ENCODE data around the gene HECW1. TPM values are rescaled to one million over a fixed set of nuclear protein-coding genes. Genes with fewer than 3 reads are reported as not detected.

The HECW1 gene
- total and polyA plus RNA-seq, 10 of the 15 experiments (the other 5 are each of a cell fraction or from before 2014, with no cell fraction given) = under 0.01 to 0.31 (median 0.04) TPM; not detected in 3

GRCh38 chr7:43609097-43609496, 496.6 kb downstream of the HECW1 start (continued):
- TF ChIP-seq, protein P1, sequence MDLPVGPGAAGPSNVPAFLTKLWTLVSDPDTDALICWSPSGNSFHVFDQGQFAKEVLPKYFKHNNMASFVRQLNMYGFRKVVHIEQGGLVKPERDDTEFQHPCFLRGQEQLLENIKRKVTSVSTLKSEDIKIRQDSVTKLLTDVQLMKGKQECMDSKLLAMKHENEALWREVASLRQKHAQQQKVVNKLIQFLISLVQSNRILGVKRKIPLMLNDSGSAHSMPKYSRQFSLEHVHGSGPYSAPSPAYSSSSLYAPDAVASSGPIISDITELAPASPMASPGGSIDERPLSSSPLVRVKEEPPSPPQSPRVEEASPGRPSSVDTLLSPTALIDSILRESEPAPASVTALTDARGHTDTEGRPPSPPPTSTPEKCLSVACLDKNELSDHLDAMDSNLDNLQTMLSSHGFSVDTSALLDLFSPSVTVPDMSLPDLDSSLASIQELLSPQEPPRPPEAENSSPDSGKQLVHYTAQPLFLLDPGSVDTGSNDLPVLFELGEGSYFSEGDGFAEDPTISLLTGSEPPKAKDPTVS (IDR thresholded peaks at IDR 0.05; ENCODE audit: low read depth, low read length) = no peak
- TF ChIP-seq HDAC2 (IDR thresholded peaks at IDR 0.05) = no peak
- TF ChIP-seq YBX1 (IDR thresholded peaks at IDR 0.05) = no peak
- TF ChIP-seq BHLHE40 (IDR thresholded peaks at IDR 0.05; ENCODE audit: borderline replicate concordance in 1 of 2, low read depth in 2 of 2, low read length in 1 of 2) = no peak
- TF ChIP-seq KLF5 (IDR thresholded peaks at IDR 0.05; ENCODE audit: partially characterized antibody) = no peak

DNA sequence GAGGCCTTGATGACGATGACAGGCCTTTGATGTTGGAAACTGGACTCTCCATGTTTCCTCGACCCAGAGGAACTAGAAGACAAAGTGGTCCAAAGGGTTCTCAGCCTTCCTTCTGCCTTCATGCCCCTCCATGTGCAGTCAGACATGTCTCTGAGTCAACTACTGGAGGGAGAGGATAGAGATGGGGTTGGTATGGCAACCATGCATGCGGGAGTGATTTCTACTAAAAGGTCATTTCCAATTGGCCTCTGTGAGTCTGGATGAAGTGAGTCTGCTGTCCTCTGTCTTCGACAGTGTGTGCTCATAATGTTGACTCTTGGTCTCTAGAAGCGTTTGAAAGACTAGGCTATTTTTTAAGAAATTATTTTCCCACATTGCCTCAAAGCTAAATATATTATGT, 499.7 kb downstream of the HECW1 start:
- Histone ChIP-seq H3K36me3 (ENCODE audit: control insufficient read depth in 2 of 2, insufficient read depth in 2 of 2, low read length in 1 of 2) (peaks cover 20 to 48% of the 10 kb centered on the region in 2 experiments), H3K27me3 (replicated peaks in 1 of 2; ENCODE audit: control insufficient read depth in 2 of 2, insufficient read depth in 2 of 2, low read length in 1 of 2) (no peaks in the 10 kb centered on the region), H3K27ac (ENCODE audit: control insufficient read depth, insufficient read depth) (no peak overlapping the region), H3K4me1 (ENCODE audit: control insufficient read depth, insufficient read depth, low read length) (peaks cover 11% of the 10 kb centered on the region), H3K4me3 (no peak overlapping the region), H3K9me3 (replicated peaks; ENCODE audit: control insufficient read depth, insufficient read depth, low read length) (no peaks in the 10 kb centered on the region), H3K4me2 (ENCODE audit: control insufficient read depth, insufficient read depth) (peak overlapping the region; percentile 51), H3K79me2 (ENCODE audit: control insufficient read depth, insufficient read depth, low read length) (peaks cover 53% of the 10 kb centered on the region), H3K9ac (ENCODE audit: control insufficient read depth, insufficient read depth, low read length) (no peak overlapping the region), H4K20me1 (ENCODE audit: control insufficient read depth, insufficient read depth) (0 out of 2 replicates have a peak, but pooled peaks cover 6% of the 10 kb centered on the region), H2AFZ (ENCODE audit: control insufficient read depth, low read depth, low read length) (no peak overlapping the region)
- DNase-seq (ENCODE audit: low read depth, low spot score) = no peak
- POLR2A ChIA-PET = interaction anchor here (1.3 kb wide), 1 partner anchor 10 kb away, joined by 5 read pairs; no protein-coding TSS in a partner anchor
- FAIRE-seq = no peak
- in situ Hi-C loops (cut with MboI) (no loop called here), intact Hi-C loops (cut with micrococcal nuclease; ENCODE audit: unreplicated experiment) (no loop called here)
- CTCF ChIA-PET = interaction anchor here (1.2 to 5.4 kb wide), 4 partner anchors 8 to 88 kb away, joined by 3 to 34 read pairs (median 10); partner anchors contain the start of gene STK17A
- BruUV-seq (replicated peaks) = no TSS peak
- 27% methylated on average over 5 of the region's 5 CpGs for WGBS (ENCODE audit: insufficient coverage, insufficient replicate concordance, low lambda C conversion rate, missing lambda C conversion rate)
- SMC1A ChIA-PET (ENCODE audit: uncharacterized antibody, unreplicated experiment) = interaction anchor here (0.9 to 1.7 kb wide), 8 partner anchors 12 to 88 kb away, joined by 3 to 6 read pairs (median 4); no protein-coding TSS in a partner anchor
- RAD21 ChIA-PET (ENCODE audit: unreplicated experiment) = interaction anchor here (1.0 to 1.4 kb wide), 3 partner anchors 22 to 88 kb away, joined by 3 to 4 read pairs (median 3); no protein-coding TSS in a partner anchor
- ATAC-seq = no peak; the same call in 1 of the 3 replicates
- TF ChIP-seq STAT3 (IDR thresholded peaks at IDR 0.05; ENCODE audit: low read depth, low read length) = no peak
- TF ChIP-seq ZNF274 (IDR thresholded peaks at IDR 0.05; ENCODE audit: insufficient read depth, insufficient read length) = no peak
- TF ChIP-seq ZNF384 (IDR thresholded peaks at IDR 0.05; ENCODE audit: borderline replicate concordance, low read depth, low read length) = no peak
- TF ChIP-seq CTCF (IDR thresholded peaks at IDR 0.05 in 2 of 3, conservative IDR thresholded peaks at IDR 0.05 in 1 of 3; ENCODE audit: control insufficient read depth in 2 of 3, extremely low read depth in 1 of 3, insufficient read depth in 1 of 3, low read depth in 3 of 3, low read length in 3 of 3) = no peak
- no peak for TF ChIP-seq HDAC6 (IDR thresholded peaks at IDR 0.05; ENCODE audit: unreplicated experiment)
- TF ChIP-seq TAF1 (IDR thresholded peaks at IDR 0.05; ENCODE audit: borderline replicate concordance, low read depth, low read length) = no peak
- TF ChIP-seq POLR2AphosphoS5 (IDR thresholded peaks at IDR 0.05; ENCODE audit: low read length) = no peak
- no peak for TF ChIP-seq JUND (IDR thresholded peaks at IDR 0.05; ENCODE audit: low read depth, low read length)
- no peak for TF ChIP-seq CBFB (IDR thresholded peaks at IDR 0.05; ENCODE audit: low read depth)
- no peak for TF ChIP-seq ATF7 (IDR thresholded peaks at IDR 0.05; ENCODE audit: low read depth)
- TF ChIP-seq, protein P2, sequence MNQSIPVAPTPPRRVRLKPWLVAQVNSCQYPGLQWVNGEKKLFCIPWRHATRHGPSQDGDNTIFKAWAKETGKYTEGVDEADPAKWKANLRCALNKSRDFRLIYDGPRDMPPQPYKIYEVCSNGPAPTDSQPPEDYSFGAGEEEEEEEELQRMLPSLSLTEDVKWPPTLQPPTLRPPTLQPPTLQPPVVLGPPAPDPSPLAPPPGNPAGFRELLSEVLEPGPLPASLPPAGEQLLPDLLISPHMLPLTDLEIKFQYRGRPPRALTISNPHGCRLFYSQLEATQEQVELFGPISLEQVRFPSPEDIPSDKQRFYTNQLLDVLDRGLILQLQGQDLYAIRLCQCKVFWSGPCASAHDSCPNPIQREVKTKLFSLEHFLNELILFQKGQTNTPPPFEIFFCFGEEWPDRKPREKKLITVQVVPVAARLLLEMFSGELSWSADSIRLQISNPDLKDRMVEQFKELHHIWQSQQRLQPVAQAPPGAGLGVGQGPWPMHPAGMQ (IDR thresholded peaks at IDR 0.05; ENCODE audit: borderline replicate concordance) = no peak
- TF ChIP-seq TBL1XR1 (IDR thresholded peaks at IDR 0.05; ENCODE audit: low read depth, low read length) = no peak

Measured in GM12878 (cell line).